DMS 273 (cell line): ENCODE results near the gene ASB12.

Experiments used
- DNase-seq: peaks from one replicate; lab custom pipeline; 2025; ENCODE audit not compliant: unreplicated experiment; lab: John Stamatoyannopoulos, UW

Gene ASB12, protein sequence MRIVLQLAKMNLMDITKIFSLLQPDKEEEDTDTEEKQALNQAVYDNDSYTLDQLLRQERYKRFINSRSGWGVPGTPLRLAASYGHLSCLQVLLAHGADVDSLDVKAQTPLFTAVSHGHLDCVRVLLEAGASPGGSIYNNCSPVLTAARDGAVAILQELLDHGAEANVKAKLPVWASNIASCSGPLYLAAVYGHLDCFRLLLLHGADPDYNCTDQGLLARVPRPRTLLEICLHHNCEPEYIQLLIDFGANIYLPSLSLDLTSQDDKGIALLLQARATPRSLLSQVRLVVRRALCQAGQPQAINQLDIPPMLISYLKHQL

DNA sequence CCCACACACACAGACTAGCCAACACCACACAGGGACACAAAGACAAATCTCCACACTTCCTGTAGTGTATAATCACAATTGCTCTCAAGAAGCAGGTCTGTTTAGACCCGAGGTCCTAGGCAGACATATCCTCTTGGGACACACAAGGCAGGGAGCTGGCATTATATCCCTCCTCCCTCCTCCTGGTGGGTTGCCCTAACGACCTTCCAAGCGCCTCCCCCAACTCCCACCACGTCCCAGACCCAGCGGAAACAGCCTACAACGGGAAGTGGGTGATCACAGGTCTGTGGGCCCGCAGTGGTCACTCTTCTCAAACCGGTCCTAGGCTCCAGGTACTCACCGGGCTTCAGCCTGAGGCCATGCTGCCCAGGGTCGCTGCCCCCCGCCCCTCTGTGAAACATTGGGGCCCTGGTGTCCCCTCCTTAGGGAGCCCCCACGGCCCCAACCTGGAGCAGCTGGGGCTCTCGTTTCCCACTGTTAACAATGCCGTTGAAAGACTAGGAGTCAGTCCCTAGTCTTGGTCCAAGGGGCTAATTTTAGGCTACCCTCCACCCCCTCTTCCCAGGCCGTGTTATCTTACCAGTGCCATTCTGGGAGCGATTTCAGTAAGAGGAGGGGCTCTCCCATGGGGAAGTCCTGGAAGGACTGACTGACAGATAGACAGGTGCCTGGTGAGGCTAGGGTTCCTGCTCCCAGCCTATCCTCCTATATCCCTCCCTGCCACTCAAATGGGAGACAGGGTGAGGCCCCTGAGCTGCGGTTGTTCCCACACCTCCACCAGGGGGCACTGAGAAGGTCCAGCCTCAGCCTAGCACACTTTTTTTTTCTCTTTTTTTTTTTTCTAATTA lies at the start of gene ASB12:
Gene ASB12 (minus strand): TSS at position 485 of the 848 bp plus-strand sequence. CDS start 4,957 bp downstream, outside the sequence.
- no peak for DNase-seq

DNA sequence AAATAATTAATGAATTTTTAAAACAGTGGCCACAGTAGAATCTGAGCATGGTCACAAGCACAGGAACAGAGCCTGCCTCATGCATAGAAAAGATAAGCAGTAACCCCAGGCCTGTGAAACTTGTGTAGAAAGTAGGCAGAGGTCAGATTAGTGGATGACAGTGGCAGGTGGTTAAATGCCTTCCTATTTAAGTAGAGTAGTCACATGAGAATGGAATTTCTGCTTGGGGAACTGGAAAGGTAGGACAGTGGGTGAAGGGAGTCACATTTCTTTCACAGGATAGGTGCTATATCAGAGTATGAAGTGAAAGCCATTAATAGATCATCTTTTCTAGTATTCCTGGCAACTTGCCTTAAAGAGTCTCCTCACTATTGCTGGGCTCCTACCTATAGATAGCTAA lies 34.9 kb upstream of the ASB12 start:
- no peak for DNase-seq

DNA sequence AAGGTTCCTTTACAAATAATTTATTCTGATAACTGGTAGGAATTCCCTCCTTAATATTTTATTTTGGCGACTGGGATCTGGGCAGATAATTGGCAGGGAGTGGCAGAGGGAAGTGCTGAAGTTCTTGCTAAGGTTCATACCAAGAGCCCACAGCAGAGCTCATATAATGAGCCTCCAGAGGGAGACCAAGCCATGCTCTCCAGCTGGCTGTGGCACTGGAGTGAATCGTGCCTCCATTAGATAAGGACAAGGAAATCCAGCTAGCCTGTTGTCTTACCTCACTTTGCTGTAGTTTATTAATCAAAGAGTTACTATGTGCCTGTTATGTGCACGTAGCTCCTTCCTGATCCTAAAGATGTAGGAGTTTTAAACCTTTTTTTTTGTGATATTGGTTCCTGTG lies 1.3 kb downstream of the ASB12 start:
- peak; percentile 15 for DNase-seq

DNA sequence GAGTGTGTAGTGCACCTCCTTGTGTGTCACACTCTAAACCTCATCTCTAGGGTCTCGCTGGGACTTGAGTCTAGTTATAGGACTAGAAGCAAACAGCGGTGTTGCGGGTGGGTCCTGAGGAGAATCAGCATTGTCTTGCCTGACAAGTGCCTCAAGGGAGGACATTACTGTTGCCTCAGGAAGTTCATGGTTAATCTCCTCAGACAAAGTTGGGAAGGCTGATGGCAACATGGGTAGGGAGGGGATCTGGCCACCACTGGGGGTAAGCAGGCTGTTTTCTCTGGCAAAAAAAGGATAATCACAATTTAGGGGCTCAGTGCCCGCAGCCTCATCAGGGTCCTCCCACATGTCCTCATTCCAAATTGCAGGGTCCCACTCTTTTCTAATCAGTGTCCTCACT lies 12.4 kb downstream of the ASB12 start:
- no peak for DNase-seq

DNA sequence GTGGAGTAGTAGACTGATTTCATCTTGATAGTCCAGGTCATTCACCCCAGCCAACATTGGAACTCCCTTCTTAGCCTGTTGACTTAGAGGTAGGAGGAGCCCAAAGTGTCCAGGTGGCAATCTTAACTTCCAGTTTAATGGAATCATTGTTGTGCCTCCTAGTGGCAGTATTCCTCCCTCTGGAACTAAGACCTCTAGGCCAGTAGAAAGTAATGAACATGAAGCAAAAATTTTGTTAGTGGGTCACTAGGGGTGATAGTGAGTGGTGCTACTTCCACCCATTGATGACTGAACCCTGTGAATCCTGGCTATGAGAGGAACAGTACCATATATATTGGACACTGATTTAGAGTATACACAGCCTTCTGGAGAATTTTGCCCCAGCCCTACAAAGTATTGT lies 16.4 kb downstream of the ASB12 start:
- peak; percentile 15 for DNase-seq

DNA sequence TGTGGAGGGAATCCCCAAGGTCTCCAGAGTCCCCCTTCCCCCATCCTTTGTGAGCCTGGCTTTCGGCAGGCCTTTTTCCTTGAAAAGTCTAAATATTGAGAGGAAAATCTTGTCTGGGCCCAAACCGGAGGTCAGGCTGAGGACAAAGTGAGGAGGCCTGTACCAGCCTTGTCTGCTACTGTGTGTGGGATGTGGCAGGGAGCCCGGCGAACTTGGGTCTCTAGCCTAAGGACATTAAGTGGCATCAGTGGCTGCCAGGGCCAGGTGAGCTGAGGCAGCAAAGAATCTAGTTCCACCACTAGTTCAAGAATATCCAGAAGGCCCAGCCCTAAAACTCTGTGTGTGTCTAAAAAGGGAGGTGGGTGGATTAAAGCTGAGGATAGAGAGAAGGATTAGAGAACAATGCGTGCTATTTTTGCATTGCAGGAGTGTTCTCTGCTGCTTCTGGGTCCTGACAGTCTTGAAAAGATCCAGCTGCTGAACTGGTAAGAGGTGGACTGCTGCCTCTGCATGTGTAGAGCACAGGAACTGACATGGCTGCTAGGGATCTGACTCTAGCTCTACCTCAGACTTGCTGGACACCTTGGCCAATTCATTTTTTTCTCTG lies 23.7 kb downstream of the ASB12 start:
- DNase-seq, result no peak

DNA sequence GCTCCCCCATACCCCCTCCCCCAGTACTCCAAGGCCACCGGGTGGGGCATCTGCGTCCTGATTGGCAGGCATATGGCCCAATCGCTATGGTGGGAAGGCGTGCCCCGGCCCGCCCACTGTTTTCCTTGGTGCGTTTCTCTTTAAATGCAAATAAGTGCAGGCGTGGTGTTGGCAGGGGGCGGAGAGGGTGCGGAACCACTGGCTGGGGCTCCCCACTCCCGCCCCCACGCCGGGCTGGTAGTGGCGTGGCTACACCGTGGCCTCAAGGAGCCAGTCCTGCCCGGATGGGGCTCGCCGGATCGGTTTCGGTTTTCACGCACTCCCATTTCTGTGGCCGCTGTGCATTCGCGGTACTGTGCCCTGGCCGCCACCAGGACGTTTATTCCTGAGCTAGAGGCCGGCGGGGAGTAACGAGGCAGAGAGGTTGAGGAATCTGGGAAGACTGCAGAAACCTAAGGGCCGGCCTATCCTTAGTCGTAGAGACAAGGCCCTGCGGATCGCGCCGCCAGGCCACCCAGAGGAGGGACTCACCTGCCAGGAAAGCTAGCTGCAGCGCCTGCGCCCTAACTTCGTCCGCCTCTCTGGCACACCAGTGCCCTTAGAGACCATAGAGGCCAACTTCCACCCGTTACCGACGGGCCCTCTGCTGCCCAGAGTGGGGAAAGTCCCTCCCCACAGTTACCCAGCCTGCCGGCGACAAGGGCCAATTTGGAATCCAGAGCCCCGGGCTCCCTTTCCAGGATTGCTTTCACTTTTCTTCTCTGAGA lies 24.5 kb downstream of the ASB12 start:
- peak; percentile 96 for DNase-seq

DNA sequence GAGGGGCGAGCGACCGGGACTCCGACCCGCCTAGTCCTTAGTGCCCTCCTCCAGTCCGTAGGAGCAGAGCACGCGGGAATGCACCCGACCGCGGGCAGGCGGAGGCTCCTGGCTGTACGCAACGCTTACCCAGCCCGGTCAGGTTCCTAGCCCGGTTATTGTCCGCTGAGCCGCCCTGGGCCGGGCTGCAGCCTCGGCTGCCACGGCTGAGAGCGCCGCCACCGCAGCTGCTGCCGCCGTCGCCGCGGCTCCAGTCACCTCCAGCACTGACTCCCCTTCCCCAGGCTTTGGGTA lies 25.0 kb downstream of the ASB12 start, which contains the start of gene AMER1:
Gene AMER1 (minus strand): TSS at position 268 of the 294 bp plus-strand sequence. CDS start 12,422 bp downstream, outside the sequence.
- DNase-seq, result peak; percentile 84

DNA sequence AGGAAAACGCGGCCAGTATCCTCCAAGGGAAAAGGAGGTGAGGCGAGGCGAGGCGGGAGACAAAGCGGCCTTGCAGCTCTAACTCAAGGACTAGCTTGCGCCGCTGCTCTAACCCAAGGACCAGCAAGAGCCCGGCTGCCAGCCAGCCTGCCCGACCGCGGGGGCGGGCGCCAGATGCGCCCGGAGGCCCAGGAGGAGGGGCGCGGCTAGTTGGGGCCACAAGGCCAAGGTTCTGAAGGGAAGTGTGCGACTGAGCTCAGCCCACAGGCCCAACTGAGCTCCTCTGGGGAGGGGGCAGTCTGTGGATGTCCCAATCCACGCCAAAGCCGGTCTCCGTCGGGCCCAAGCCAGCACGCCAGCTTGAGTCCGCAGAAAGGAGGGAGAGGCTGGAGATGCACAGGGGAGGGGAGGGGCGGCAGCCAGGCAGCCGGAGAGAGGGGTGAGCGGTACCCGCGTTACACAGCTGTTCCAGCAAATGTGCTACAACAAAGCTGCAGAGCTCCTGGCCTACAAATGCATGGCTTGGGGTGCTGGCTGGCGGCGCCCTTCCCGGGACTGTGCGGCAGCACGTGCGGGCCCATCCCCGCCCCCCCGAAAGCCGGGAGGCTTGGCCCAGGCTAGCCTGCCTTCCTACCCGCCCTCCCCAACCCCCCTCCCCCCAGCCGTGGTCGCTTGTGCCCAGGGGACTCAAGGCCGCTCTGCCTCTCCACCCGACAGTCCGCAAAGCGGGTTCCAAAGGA lies 25.5 kb downstream of the ASB12 start:
- peak; percentile 79 for DNase-seq

DNA sequence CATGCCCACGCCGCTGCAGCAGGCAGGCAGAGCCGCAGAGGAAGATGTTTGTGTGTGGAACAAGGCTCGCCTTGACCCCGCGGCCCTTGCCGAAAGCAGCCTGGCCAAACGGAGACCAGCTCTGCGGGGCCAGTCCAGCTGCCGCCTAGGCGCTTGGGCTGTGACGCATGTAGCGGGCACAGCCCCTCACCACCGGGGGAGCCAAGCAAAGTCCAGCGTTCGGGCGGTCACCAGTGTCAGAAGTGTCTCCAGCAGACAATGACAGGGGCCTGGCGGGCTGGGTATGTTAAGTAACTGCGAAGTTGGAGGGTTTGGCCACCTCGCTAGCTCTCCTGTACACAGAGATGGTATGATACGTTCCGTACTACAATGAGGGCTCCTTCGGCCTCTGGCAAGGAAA lies 26.2 kb downstream of the ASB12 start:
- peak; percentile 33 for DNase-seq

DNA sequence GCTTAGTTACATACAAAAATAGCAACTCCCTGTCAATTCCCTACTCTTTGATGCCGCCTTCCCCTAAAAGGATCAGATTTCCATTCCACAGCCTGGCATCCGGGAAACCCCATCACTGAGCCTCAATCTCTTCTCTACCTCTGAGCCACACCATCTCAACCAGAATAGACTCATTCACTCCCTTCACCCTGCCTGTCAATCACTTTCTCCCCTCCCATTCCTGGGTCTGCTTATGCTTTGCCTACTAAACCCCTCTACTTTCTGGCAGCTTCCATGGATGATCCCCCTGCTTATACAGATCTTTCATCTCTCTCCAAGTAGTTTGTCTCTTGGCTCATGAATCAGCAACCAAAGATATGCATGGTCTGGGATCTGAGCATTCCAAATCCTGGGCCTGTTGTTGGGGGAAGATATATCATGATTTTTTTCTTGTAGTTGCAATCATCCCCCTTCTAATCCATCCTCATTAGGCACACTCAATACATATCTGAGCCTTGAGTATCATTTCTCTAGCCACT lies 27.5 kb downstream of the ASB12 start:
- DNase-seq, result no peak

DNA sequence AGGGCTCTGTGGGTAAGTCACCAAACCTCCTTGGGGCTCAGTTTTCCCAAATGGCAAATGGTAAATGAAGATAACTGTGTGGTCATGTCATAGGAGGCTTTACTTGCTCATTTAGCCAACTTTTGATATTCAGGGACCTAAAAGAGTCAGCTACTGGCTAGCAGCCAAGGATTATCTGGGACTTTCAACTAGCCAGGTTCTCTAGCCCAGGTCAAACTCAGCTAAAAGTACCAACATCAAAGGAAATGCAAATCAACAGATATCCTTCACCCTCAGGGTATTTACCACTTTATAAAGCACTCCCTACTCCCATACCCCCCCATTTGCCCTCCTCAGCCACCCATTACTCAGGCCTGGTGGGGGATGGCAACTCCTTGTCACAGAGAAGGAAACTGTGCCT lies 32.4 kb downstream of the ASB12 start:
- DNase-seq, result no peak

DNA sequence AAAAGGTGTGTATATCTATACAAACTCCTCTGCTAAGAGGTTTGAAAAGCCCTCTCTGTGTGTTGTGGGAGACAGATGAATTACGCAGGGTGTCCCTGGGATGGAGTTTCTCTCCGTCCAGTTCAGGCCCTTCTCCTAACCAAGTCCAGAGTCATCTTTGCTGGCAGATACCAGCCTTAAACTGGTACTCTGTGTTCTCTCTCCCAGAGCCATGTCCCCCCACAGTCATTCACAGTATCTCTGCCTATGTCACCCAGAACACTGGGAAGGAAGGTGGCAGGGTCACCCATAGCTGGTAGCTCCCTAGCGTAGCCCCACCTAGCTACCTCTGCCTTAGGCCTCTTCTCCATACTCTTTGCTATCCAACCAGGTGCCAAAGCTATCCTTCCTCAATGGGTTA lies 33.8 kb downstream of the ASB12 start:
- no peak for DNase-seq

DNA sequence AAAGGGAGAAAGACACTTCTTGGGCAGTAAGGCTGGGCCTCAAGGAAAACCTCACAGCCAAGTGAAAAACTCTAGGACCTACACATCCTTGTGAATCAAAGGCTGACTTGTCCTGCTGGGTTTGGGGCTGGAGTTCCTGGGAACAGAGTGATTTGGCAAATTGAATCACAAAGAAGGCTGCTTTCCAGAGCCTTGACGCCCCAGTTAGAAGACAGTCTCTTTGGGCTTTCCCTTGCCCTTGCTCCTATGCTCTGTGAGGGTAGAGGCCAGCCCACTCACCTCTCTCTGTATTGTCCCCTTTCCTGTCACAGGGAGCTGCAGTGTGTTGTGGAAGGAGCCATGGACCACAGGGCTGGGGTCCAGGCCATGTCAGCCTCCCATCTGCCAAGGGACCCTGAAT lies 34.5 kb downstream of the ASB12 start:
- DNase-seq, result no peak

DNA sequence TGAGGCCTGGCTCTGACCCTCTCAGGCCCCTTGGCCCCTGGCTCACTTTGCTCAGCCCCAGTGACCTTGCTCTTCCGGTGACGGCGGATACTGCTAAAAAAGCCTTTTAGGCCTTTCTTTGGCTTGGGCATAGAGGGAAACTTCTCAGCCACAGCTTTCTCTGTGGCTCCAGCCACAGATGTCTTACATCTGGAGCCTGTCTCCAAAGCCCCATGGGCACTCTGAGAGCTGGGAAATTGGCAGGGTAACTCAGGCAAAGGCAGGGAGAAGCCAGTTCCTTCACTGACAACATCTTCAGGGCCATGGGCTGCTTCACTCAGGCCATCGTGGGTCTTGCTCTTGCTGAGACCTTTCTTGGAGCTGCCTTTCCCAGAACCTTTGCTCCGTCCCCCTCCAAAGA lies 37.7 kb downstream of the ASB12 start:
- DNase-seq, result no peak

DNA sequence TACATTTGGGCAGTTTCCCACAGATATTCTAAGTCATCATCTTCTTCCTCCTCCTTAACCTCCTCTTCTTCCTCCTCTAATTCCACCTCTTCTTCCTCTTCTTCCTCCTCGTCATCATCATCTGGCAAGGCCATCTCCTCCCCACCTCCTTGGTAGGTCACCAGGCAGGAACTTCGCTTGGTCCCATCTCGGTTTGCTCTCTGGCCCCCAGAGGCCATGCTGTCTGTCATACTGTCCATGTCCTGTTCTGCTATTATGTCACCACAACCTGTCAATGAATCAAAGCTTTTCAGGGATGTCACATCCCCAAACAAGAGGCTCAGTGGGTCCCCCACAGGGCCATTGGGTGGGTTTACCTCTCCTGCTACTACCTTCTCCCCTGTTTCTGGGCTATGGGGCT lies 38.4 kb downstream of the ASB12 start:
- no peak for DNase-seq

DNA sequence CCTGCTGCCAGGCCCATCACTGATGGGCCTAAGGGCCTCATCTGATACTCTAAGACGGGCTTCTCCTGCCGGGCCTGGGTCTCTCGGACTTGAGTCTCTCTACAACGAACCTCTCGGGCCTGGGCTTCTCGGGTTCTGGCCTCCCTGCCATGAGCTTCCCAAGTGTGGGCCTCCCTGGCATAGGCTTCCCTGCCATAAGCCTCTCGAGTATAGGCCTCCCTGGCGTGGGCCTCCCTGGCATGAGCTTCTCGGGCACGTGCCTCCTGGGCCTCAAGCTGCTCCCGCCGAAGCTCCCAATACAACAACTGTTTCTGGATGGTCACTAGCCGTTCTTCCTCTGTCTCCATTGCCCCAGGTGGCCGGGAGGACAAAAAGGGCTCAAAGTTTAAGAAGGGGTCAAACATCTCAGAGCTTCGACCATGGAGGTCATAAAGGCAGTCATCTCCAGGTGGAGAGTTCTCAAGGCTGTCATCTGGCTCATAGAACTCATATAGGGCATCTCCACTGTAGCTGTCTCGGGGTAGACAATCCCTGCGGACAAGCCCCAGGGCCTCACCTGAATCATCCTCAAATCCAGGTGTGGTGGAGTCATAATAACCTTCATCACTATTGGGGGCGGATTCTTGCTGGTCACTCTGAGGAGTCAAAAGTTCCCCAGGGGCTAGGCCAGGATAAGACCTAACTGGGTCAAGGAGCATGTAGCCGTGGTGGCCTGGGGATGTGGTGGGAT lies 39.0 kb downstream of the ASB12 start:
- no peak for DNase-seq

DNA sequence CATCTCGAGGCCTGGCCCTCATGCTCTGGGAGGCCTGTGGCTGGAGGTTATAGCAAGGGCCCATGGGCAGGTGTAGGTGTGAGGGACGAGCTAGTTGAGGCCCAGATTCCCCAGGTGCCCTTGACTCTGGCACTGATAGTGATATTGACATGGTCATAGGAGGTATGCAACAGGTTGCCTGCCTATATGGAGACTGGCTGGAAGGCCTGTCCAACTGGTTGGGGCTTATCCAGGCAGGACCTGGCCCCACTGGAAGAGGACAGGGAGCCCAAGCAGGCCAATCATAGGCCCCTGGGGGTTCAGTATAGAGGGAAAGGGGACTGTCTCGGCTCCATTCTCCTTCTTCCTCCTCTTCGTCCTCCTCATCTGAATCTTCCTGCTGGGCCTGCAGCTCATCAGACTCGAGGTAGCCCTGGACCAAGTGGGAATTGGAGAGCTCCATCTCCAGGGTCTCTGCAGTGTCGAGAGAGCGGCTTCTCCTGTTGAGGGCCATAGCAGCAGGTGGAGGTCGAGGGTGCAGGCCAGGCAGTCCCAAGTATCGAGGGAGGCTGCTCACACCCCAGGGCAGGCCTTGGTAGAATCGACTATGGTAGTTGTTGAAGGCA lies 40.2 kb downstream of the ASB12 start:
- DNase-seq, result no peak

DNA sequence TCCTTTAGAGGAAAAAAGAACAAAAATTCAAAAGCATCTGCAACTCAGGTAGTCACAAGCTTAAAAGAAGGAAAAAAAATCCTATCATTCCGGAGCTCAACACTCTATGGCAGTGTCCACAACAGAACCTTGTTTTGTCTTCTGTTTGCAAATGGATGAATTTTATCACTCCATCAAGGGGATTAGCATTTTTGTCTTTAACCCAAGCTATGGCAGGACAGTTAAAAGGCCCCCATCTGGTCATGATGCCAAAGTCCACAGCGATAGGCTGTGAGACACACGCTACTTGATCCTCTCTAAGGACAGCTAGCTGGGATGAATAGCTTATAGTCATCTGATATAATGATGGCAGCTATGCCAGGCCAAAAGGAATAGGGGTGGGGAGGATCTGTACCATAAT lies 41.5 kb downstream of the ASB12 start:
- DNase-seq, result no peak
